ENCODE data around the gene HSPA1B. TPM values are rescaled to one million over a fixed set of nuclear protein-coding genes. Genes with fewer than 3 reads are reported as not detected.
"Not testable (repeated sequence)": the region's sequence is repeated elsewhere in the genome, so short reads cannot be mapped to it uniquely, and the experiment has no call there.

HSPA1B gene
- total and polyA plus RNA-seq, 8 donors, result 35.9 to 165 (median 77.4) TPM

DNA sequence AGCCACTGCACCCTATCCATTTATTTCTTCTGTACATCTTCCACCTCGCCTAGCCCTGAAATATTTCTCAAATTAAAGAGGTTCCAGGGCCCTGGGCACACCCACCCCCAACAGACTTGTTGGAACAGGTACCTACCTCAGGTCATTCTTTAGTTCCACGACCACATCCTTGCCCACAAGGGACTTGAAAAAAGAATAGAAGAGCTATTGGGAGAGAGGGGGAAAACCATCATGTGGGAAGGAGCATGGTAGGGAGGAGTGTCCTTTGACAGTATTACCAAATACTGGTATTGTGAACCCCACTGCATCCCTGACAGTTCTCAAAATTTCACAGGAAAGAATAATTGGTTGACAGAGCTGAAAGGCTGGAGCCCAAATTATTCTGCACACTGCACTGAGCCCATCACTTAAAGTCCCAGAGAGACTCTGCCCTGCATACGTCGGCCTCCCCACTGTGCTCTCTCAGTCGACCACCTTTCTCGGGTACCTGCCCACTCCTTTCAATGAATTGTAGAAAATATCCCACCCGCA is 21.5 kb upstream of the HSPA1B start:
- no peak for TF ChIP-seq POLR2AphosphoS5 (IDR thresholded peaks at IDR 0.05)
- intact Hi-C loops (cut with DNase I; ENCODE audit: low total_unique reads), result no loop called here
- Histone ChIP-seq H3K27ac (peak overlapping the region; percentile 91 to 97 (median 94)), H3K36me3 (peaks cover 4 to 31% (median 23%) of the 10 kb centered on the region in 4 donors), H3K9me3 (no peaks in the 10 kb centered on the region), H3K27me3 (no peaks in the 10 kb centered on the region), H3K4me1 (peaks cover 6 to 30% (median 16%) of the 10 kb centered on the region in 4 donors), H3K4me3 (peak overlapping the region; percentile 50 to 66 (median 60))
- DNase-seq, result no peak
- 12 to 17% (median 13%) methylated on average over 7 of the region's 7 CpGs for WGBS, 5 donors

DNA sequence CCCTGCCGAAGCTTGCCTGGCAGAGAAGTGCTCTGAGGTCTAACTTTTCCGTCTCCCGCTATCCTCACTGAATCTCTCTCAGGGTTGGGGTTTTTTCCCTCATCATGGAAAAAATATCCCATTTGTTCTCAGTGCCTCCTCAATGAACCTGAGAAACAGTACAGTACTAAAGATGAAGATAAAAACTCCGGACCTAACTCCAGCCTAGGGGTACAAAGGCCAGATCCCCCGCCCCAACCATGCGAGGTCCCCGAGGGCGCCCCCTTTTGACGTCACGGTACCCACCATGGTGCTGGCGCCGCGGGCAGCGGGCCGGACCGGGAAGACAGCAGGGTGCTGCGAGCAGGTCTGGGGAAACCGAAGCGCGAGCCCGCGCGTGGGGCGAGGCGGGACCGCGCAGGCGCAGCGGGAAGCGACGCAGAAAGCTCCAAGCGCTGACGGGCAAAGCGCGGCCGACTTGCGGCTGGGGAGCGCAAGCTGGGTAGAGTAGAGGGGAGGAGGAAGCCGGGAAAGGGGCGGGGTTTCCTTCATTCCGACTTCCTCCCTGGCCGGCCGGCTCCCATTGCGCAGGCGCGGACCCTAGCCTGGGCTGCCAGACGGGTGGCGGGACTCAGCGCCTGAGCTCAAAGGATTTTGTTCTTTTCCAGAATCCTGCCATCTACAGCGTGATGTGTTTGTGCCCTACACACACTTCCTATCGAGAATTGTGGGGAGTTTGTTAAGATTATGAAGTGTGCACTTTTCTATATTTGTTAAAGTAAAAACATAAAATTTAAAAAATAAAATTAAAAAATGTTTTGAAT is 20.9 kb upstream of the HSPA1B start, which contains the start of gene LSM2:
LSM2 (minus strand) TSS at position 497 of the 803 bp plus-strand sequence; CDS start at position 288, 209 bp downstream.
- peaks cover 4 to 24% (median 18%) of the 10 kb centered on the region in 4 donors for H3K36me3 ChIP-seq
- peak within 1 kb of the TSS; percentile 91 to 97 (median 94) for H3K27ac ChIP-seq
- no peaks in the 10 kb centered on the region for H3K9me3 ChIP-seq
- no peaks in the 10 kb centered on the region for H3K27me3 ChIP-seq
- DNase-seq, result peak; percentile 99
- intact Hi-C loops (cut with DNase I; ENCODE audit: low total_unique reads), result no loop called here
- 0% methylated on average over 26 to 51 of the region's 51 CpGs for WGBS, 5 donors
- peaks cover 6 to 30% (median 16%) of the 10 kb centered on the region in 4 donors for H3K4me1 ChIP-seq
- no peak for TF ChIP-seq EP300 (IDR thresholded peaks at IDR 0.05)
- TF ChIP-seq POLR2A (IDR thresholded peaks at IDR 0.05), result peak in 1 of 4 donors; percentile 54
- TF ChIP-seq, protein P1, sequence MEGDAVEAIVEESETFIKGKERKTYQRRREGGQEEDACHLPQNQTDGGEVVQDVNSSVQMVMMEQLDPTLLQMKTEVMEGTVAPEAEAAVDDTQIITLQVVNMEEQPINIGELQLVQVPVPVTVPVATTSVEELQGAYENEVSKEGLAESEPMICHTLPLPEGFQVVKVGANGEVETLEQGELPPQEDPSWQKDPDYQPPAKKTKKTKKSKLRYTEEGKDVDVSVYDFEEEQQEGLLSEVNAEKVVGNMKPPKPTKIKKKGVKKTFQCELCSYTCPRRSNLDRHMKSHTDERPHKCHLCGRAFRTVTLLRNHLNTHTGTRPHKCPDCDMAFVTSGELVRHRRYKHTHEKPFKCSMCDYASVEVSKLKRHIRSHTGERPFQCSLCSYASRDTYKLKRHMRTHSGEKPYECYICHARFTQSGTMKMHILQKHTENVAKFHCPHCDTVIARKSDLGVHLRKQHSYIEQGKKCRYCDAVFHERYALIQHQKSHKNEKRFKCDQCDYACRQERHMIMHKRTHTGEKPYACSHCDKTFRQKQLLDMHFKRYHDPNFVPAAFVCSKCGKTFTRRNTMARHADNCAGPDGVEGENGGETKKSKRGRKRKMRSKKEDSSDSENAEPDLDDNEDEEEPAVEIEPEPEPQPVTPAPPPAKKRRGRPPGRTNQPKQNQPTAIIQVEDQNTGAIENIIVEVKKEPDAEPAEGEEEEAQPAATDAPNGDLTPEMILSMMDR (IDR thresholded peaks at IDR 0.05), result peak in 4 of 7 experiments; percentile 9 to 15 (median 14)
- peak; percentile 93 to 98 (median 94) for TF ChIP-seq POLR2AphosphoS5 (IDR thresholded peaks at IDR 0.05)
- H3K4me3 ChIP-seq, result peak within 1 kb of the TSS; percentile 50 to 66 (median 60)

DNA sequence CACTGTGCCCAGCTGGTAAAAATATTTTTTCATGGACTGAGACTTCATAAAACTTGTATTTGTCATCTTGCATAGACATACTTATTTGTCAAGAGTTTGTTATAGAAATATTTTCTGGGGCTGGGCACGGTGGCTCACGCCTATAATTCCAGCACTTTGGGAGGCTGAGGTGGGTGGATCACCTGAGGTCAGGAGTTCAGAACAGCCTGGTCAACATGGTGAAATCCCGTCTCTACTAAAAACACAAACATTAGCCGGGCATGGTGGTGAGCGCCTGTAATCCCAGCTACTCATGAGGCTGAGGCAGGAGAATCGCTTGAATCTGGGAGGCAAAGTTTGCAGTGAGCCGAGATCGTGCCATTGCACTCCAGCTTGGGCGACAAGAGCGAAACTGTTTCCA is 18.9 kb upstream of the HSPA1B start:
- H3K27ac ChIP-seq; H3K36me3 ChIP-seq; H3K4me3 ChIP-seq; H3K9me3 ChIP-seq; DNase-seq; intact Hi-C loops (cut with DNase I; ENCODE audit: low total_unique reads); H3K27me3 ChIP-seq: not testable (repeated sequence)
- 85 to 90% (median 88%) methylated on average over 10 of the region's 10 CpGs for WGBS, 5 donors
- peaks cover 6 to 35% (median 20%) of the 10 kb centered on the region in 4 donors for H3K4me1 ChIP-seq

DNA sequence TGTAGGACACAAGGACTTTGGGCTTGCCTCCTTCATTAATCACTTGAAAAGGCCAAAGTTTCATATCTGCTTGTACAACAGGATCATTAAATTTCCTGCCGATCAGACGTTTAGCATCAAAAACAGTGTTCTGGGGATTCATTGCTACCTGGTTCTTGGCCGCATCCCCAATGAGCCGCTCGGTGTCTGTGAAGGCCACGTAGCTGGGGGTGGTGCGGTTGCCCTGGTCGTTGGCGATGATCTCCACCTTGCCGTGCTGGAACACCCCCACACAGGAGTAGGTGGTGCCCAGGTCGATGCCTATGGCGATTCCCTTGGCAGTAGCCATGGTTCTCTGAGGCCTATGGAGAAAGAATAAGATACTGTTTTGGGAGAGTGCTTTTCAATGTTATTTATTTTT is 15.9 kb upstream of the HSPA1B start:
- TF ChIP-seq POLR2AphosphoS5 (IDR thresholded peaks at IDR 0.05), result no peak
- TF ChIP-seq POLR2A (IDR thresholded peaks at IDR 0.05), result no peak
- TF ChIP-seq, protein P1 (IDR thresholded peaks at IDR 0.05), result no peak
- no peak for TF ChIP-seq EP300 (IDR thresholded peaks at IDR 0.05)
- DNase-seq, result no peak
- 93 to 98% (median 94%) methylated on average over 12 of the region's 12 CpGs for WGBS, 5 donors
- H3K36me3 ChIP-seq, result no peaks in the 10 kb centered on the region
- H3K27me3 ChIP-seq, result no peaks in the 10 kb centered on the region
- H3K9me3 ChIP-seq, result no peaks in the 10 kb centered on the region
- intact Hi-C loops (cut with DNase I; ENCODE audit: low total_unique reads), result no loop called here
- peaks cover 0 to 28% (median 15%) of the 10 kb centered on the region in 4 donors for H3K4me1 ChIP-seq
- no peak overlapping the region for H3K4me3 ChIP-seq
- H3K27ac ChIP-seq, result no peak overlapping the region

DNA sequence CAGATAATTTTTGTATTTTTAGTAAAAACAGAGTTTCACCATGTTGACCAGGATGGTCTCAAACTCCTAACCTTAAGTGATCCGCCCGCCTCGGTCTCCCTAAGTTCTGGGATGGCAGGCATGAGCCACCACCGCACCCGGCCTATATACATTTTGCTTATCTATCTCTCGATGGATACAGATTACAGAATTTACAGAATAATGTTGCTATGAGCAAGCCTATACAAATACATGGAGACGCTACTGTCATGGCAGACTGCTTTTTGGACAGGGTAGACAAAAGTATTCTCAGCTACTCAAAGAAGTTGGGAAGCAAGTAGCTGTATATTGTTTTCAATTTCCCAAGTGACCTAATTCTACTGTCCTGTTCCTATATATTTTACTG is 14.1 kb upstream of the HSPA1B start:
- WGBS, 5 donors, result 80 to 88% (median 85%) methylated on average over 7 of the region's 7 CpGs
- H3K27me3 ChIP-seq, result no peaks in the 10 kb centered on the region
- H3K4me1 ChIP-seq, result peaks cover 9 to 29% (median 22%) of the 10 kb centered on the region in 4 donors
- no peaks in the 10 kb centered on the region for H3K9me3 ChIP-seq
- DNase-seq, result no peak
- no peak for TF ChIP-seq POLR2AphosphoS5 (IDR thresholded peaks at IDR 0.05)
- TF ChIP-seq EP300 (IDR thresholded peaks at IDR 0.05), result no peak
- no peak for TF ChIP-seq POLR2A (IDR thresholded peaks at IDR 0.05)
- TF ChIP-seq, protein P1 (IDR thresholded peaks at IDR 0.05), result no peak
- intact Hi-C loops (cut with DNase I; ENCODE audit: low total_unique reads), result no loop called here
- peak overlapping the region in 2 of 4 donors; percentile 31 to 53 for H3K4me3 ChIP-seq
- peak overlapping the region in 4 of 5 donors; percentile 89 to 100 (median 98) for H3K27ac ChIP-seq
- H3K36me3 ChIP-seq, result no peaks in the 10 kb centered on the region
